Transverse colon (tissue), 4 donors: Measurements from ENCODE around the gene CLSTN1.

ENCODE experiments used
- EP300 ChIP-seq: sonication (generic); formaldehyde crosslinking; IDR thresholded peaks from one replicate; pipeline ENCODE4 v1.6.1; 2017; ENCODE audit warnings: antibody characterized with exemption, low read depth
- POLR2A ChIP-seq: fragments of 450-650 bp; IDR thresholded peaks from one replicate; pipeline ENCODE4 v1.6.1; 2016; ENCODE audit warnings: antibody characterized with exemption, mild to moderate bottlenecking, moderate library complexity
- POLR2AphosphoS5 ChIP-seq, 3 donors: sonication (generic); formaldehyde crosslinking; IDR thresholded peaks; one replicate each; pipeline ENCODE4 v1.6.1; 2016; ENCODE audit warnings: antibody characterized with exemption in 3 of 3
- TF ChIP-seq, protein P1 (sequence below), 5 experiments: fragments of 200-600 bp in 3 of 5; fragments of 450-650 bp in 2 of 5; sonication (generic) in 3 of 5; IDR thresholded peaks; 1 replicate in 2 of 5; 2 replicates in 3 of 5; pipeline ENCODE4 v1.5.1; 2016 to 2017; ENCODE audit warnings: antibody characterized with exemption in 5 of 5, inconsistent platforms in 3 of 5, mild to moderate bottlenecking in 2 of 5, moderate library complexity in 1 of 5

- TF ChIP-seq POLR2A (no peak), POLR2AphosphoS5 (IDR thresholded peaks at IDR 0.05) (no peak), EP300 (no peak)
- TF ChIP-seq, protein P1, sequence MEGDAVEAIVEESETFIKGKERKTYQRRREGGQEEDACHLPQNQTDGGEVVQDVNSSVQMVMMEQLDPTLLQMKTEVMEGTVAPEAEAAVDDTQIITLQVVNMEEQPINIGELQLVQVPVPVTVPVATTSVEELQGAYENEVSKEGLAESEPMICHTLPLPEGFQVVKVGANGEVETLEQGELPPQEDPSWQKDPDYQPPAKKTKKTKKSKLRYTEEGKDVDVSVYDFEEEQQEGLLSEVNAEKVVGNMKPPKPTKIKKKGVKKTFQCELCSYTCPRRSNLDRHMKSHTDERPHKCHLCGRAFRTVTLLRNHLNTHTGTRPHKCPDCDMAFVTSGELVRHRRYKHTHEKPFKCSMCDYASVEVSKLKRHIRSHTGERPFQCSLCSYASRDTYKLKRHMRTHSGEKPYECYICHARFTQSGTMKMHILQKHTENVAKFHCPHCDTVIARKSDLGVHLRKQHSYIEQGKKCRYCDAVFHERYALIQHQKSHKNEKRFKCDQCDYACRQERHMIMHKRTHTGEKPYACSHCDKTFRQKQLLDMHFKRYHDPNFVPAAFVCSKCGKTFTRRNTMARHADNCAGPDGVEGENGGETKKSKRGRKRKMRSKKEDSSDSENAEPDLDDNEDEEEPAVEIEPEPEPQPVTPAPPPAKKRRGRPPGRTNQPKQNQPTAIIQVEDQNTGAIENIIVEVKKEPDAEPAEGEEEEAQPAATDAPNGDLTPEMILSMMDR (IDR thresholded peaks at IDR 0.05) = no peak
Observed at GRCh38 chr1:9746651-9747050, 77.1 kb downstream of the CLSTN1 start.
